HCT116 (cell line): ENCODE data around the gene FREM1. TPM values are rescaled to one million over a fixed set of nuclear protein-coding genes. Genes with fewer than 3 reads are reported as not detected.

ENCODE experiments used
- ATAC-seq: fragments of 200-7000 bp; cut with Tn5 transposase; 2 replicates; pipeline ENCODE4 v1.9.1; 2020; ENCODE audit warnings: mild to moderate bottlenecking, moderate library complexity
- BruUV-seq: library from RNA; stranded (reverse); fragments of 400-500 nt; replicated peaks from 2 replicates; lab custom pipeline; 2021; lab: Mats Ljungman, UMichigan
- CTCF ChIA-PET: fragments of 300-600 bp; sonication (Branson Sonifier 250); formaldehyde crosslinking; loops from one replicate; lab custom pipeline; 2021; ENCODE audit warnings: antibody characterized with exemption; lab: Charles Lee
- POLR2A ChIA-PET: fragments of 300-600, 350-600 bp; sonication (Branson Sonifier 250); formaldehyde crosslinking; loops from one replicate; lab custom pipeline; 2021; ENCODE audit warnings: antibody characterized with exemption; lab: Charles Lee
- RAD21 ChIA-PET, 2 experiments: fragments of 300-600 bp; sonication (Branson Sonifier 250); formaldehyde crosslinking; loops; one replicate each; lab custom pipeline; 2023; ENCODE audit warnings: low total read pairs in 2 of 2; ENCODE audit not compliant: uncharacterized antibody in 2 of 2, unreplicated experiment in 2 of 2, low non-redundant PET in 1 of 2; lab: Charles Lee
- DNase-seq: peaks from one replicate; pipeline ENCODE4 v3.0.0-alpha.2; 2010; ENCODE audit warnings: low read depth, low spot score
- H2AFZ ChIP-seq: fragments of 200-600 bp; shearing (Covaris generic), sonication (generic); 2 replicates; pipeline ENCODE4 v1.6.1; 2017; ENCODE audit warnings: low read depth, mixed run types, mixed read lengths, antibody characterized with exemption, low read length; ENCODE audit not compliant: poor library complexity, severe bottlenecking
- H3K27ac ChIP-seq: 2 replicates; pipeline ENCODE4 v1.5.1; 2012; ENCODE audit warnings: low read depth, low read length
- H3K27me3 ChIP-seq: fragments of 200-600 bp; sonication (generic); 2 replicates; pipeline ENCODE4 v1.6.1; 2016; ENCODE audit warnings: mixed run types, low read length, mixed read lengths; ENCODE audit not compliant: insufficient read depth
- H3K36me3 ChIP-seq, 2 experiments: fragments of 200-500 bp in 1 of 2; fragments of 200-600 bp in 1 of 2; sonication (Bioruptor generic) in 1 of 2; sonication (generic) in 1 of 2; 2 replicates each; pipeline versions ENCODE4 v1.5.1 to v1.6.1; 2014 to 2016; ENCODE audit warnings: low read length in 2 of 2, inconsistent platforms in 1 of 2, mixed read lengths in 1 of 2, mixed run types in 1 of 2; ENCODE audit not compliant: insufficient read depth in 2 of 2, control insufficient read depth in 1 of 2
- H3K4me1 ChIP-seq, 2 experiments: fragments of 200-600 bp in 1 of 2; sonication (generic) in 1 of 2; 2 replicates each; pipeline versions ENCODE4 v1.5.1 to v1.6.1; 2012 to 2017; ENCODE audit warnings: low read length in 2 of 2, inconsistent platforms in 1 of 2, mild to moderate bottlenecking in 1 of 2, mixed read lengths in 1 of 2, mixed run types in 1 of 2, moderate library complexity in 1 of 2; ENCODE audit not compliant: insufficient read depth in 2 of 2, control insufficient read depth in 1 of 2
- H3K4me2 ChIP-seq: fragments of 200-600 bp; sonication (generic); 2 replicates; pipeline ENCODE4 v1.6.1; 2017; ENCODE audit warnings: mixed run types, low read length, mixed read lengths
- H3K4me3 ChIP-seq, 2 experiments: fragments of 200-600 bp in 1 of 2; sonication (generic) in 1 of 2; replicated peaks in 1 of 2; 2 replicates each; pipeline ENCODE4 v1.5.1; 2011 to 2016; ENCODE audit warnings: low read length in 2 of 2, control low read depth in 1 of 2, low read depth in 1 of 2, mild to moderate bottlenecking in 1 of 2, mixed read lengths in 1 of 2, mixed run types in 1 of 2
- H3K79me2 ChIP-seq: fragments of 200-600 bp; sonication (generic); 2 replicates; pipeline ENCODE4 v1.6.1; 2017; ENCODE audit warnings: mild to moderate bottlenecking, mixed run types, low read length, moderate library complexity, mixed read lengths; ENCODE audit not compliant: insufficient read depth
- H3K9ac ChIP-seq: fragments of 200-600 bp; sonication (generic); 2 replicates; pipeline ENCODE4 v1.6.1; 2016; ENCODE audit warnings: low read length, mixed read lengths
- H3K9me2 ChIP-seq: fragments of 200-600 bp; sonication (generic), shearing (Covaris generic); 2 replicates; pipeline ENCODE4 v1.6.1; 2017; ENCODE audit warnings: mixed run types, mild to moderate bottlenecking, moderate library complexity; ENCODE audit not compliant: insufficient read depth
- H3K9me3 ChIP-seq, 2 experiments: fragments of 200-500 bp in 1 of 2; fragments of 200-600 bp in 1 of 2; sonication (Bioruptor generic) in 1 of 2; sonication (generic) in 1 of 2; 2 replicates each; pipeline ENCODE4 v1.6.1; 2014 to 2017; ENCODE audit warnings: low read length in 2 of 2, mixed read lengths in 2 of 2, inconsistent platforms in 1 of 2, low read depth in 1 of 2, mild to moderate bottlenecking in 1 of 2, mixed run types in 1 of 2, moderate library complexity in 1 of 2; ENCODE audit not compliant: control insufficient read depth in 1 of 2, insufficient read depth in 1 of 2
- H4K20me1 ChIP-seq: fragments of 200-600 bp; sonication (generic), shearing (Covaris generic); 2 replicates; pipeline ENCODE4 v1.6.1; 2017; ENCODE audit warnings: mixed run types, mild to moderate bottlenecking, moderate library complexity; ENCODE audit not compliant: insufficient read depth
- CEBPB ChIP-seq: IDR thresholded peaks from 2 replicates; pipeline ENCODE4 v1.6.1; 2012; ENCODE audit warnings: low read depth
- CTCF ChIP-seq, 3 experiments: fragments of 200-600 bp in 1 of 3; sonication (generic) in 1 of 3; IDR thresholded peaks in 2 of 3; conservative IDR thresholded peaks in 1 of 3; 2 replicates each; pipeline ENCODE4 v1.5.1; 2012 to 2017; ENCODE audit warnings: low read depth in 2 of 3, low read length in 2 of 3, antibody characterized with exemption in 1 of 3, borderline replicate concordance in 1 of 3, control low read depth in 1 of 3, mild to moderate bottlenecking in 1 of 3, mixed read lengths in 1 of 3, mixed run types in 1 of 3, moderate library complexity in 1 of 3; ENCODE audit not compliant: insufficient read depth in 1 of 3
- EZH2 ChIP-seq: fragments of 200-600 bp; sonication (generic); IDR thresholded peaks from 2 replicates; pipeline ENCODE4 v1.6.1; 2017; ENCODE audit warnings: antibody characterized with exemption, mixed run types
- RAD21 ChIP-seq: IDR thresholded peaks from 2 replicates; pipeline ENCODE4 v1.6.1; 2012; ENCODE audit warnings: low read depth, mild to moderate bottlenecking
- REST ChIP-seq: IDR thresholded peaks from 2 replicates; pipeline ENCODE4 v1.6.1; 2012; ENCODE audit warnings: low read depth
- SIN3A ChIP-seq: IDR thresholded peaks from 2 replicates; pipeline ENCODE4 v1.6.1; 2012; ENCODE audit warnings: low read depth
- SRF ChIP-seq: IDR thresholded peaks from 2 replicates; pipeline ENCODE4 v1.6.1; 2012; ENCODE audit warnings: low read depth
- ZNF274 ChIP-seq: fragments of 200-500 bp; sonication (Bioruptor generic); IDR thresholded peaks from 2 replicates; pipeline ENCODE4 v1.6.1; 2014; ENCODE audit warnings: mild to moderate bottlenecking, low read depth, low read length, inconsistent platforms
- intact Hi-C: fragments of 100-400 bp; cut with micrococcal nuclease; formaldehyde crosslinking; loops from 2 replicates; pipeline ENCODE4 v1.10.0; 2022
- total RNA-seq: library from RNA; stranded (reverse); gene quantifications from one replicate; pipeline ENCODE4 v1.2.1, GENCODE V29; 2021; ENCODE audit not compliant: unreplicated experiment
- TF ChIP-seq, protein P1 (sequence below): IDR thresholded peaks from 2 replicates; pipeline ENCODE4 v1.6.1; 2012

Gene FREM1
- total RNA-seq, 1 experiment from 2014 or later: 0.12 TPM

GRCh38 chr9:14893280-14893679, 16.9 kb downstream of the FREM1 start:
- Histone ChIP-seq H3K4me2 (no peak overlapping the region), H3K27ac (no peak overlapping the region), H3K9me2 (no peaks in the 10 kb centered on the region), H3K27me3 (peaks cover 26% of the 10 kb centered on the region), H3K4me3 (no peak overlapping the region), H3K4me1 (no peaks in the 10 kb centered on the region), H3K36me3 (no peaks in the 10 kb centered on the region), H2AFZ (no peak overlapping the region), H3K9me3 (no peaks in the 10 kb centered on the region), H3K79me2 (no peaks in the 10 kb centered on the region), H4K20me1 (no peaks in the 10 kb centered on the region), H3K9ac (no peak overlapping the region)
- TF ChIP-seq ZNF274 (no peak), SIN3A (no peak), REST (no peak), EZH2 (no peak)
- TF ChIP-seq, protein P1, sequence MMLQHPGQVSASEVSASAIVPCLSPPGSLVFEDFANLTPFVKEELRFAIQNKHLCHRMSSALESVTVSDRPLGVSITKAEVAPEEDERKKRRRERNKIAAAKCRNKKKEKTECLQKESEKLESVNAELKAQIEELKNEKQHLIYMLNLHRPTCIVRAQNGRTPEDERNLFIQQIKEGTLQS: no peak
- ChIA-PET CTCF (no interaction called here), RAD21 (no interaction called here), POLR2A (no interaction called here)
- intact Hi-C loops: no loop called here
- ATAC-seq: no peak
- BruUV-seq: no TSS peak
- no peak for DNase-seq

DNA sequence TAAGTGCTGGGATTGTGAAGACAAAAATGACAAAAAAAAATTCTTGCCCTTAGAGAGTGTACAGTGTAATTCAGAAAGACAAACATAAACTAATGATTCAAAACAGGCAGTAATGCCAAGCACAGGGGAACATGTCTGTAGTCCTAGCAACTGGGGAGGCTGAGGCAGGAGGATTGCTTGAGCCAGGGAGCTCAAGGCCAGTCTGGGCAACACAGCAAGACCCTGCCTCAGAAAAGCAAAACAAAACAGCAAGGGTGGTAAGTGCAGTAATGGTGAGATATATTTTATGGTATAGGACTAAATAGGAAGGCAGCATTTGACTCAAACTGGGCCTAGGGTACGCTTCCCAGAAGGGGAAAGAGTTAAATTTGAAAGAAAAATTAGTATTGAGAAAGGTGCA, 18.9 kb downstream of the FREM1 start:
- Histone ChIP-seq H3K27me3 (peaks cover 27% of the 10 kb centered on the region), H4K20me1 (no peaks in the 10 kb centered on the region), H3K4me2 (no peak overlapping the region), H2AFZ (no peak overlapping the region), H3K27ac (no peak overlapping the region), H3K4me3 (no peak overlapping the region), H3K36me3 (no peaks in the 10 kb centered on the region), H3K79me2 (no peaks in the 10 kb centered on the region), H3K9me2 (no peaks in the 10 kb centered on the region), H3K9me3 (no peaks in the 10 kb centered on the region), H3K9ac (no peak overlapping the region), H3K4me1 (no peaks in the 10 kb centered on the region)
- BruUV-seq: no TSS peak
- POLR2A ChIA-PET: no interaction called here
- intact Hi-C loops: no loop called here
- CTCF ChIA-PET: no interaction called here
- DNase-seq (no peak), ATAC-seq (no peak)
- TF ChIP-seq RAD21 (no peak), CTCF (IDR thresholded peaks at IDR 0.05 in 2 of 3, conservative IDR thresholded peaks at IDR 0.05 in 1 of 3; ENCODE audit: borderline replicate concordance in 1 of 3, insufficient read depth in 1 of 3, low read depth in 2 of 3, low read length in 2 of 3) (no peak), CEBPB (no peak), SRF (no peak)
- RAD21 ChIA-PET: no interaction called here
